GM19099 (cell line): Measurements from ENCODE around the gene MRPL14.

Experiments
- POLR2A ChIP-seq: IDR thresholded peaks from 3 replicates; pipeline ENCODE4 v1.6.1; 2011; ENCODE audit warnings: low read depth; ENCODE audit not compliant: insufficient read length; ENCODE audit errors: extremely low read depth

MRPL14 gene

GRCh38 chr6:44156494-44157151, 29.4 kb upstream of the MRPL14 start:
- no peak for TF ChIP-seq POLR2A

- TF ChIP-seq POLR2A: no peak
These were observed 26.8 kb upstream of the MRPL14 start for GRCh38 chr6:44154067-44154466.

GRCh38 chr6:44152533-44152932, 25.3 kb upstream of the MRPL14 start:
- TF ChIP-seq POLR2A: no peak

- TF ChIP-seq POLR2A: no peak
These were observed 24.8 kb upstream of the MRPL14 start for GRCh38 chr6:44152109-44152461.

GRCh38 chr6:44151348-44152108, 24.3 kb upstream of the MRPL14 start:
- TF ChIP-seq POLR2A: no peak

- no peak for TF ChIP-seq POLR2A
These were observed 23.2 kb upstream of the MRPL14 start for GRCh38 chr6:44150317-44150917.

GRCh38 chr6:44149369-44150012, 22.2 kb upstream of the MRPL14 start:
- no peak for TF ChIP-seq POLR2A

- no peak for TF ChIP-seq POLR2A
These were observed 21.1 kb upstream of the MRPL14 start for GRCh38 chr6:44148306-44148705.

GRCh38 chr6:44147256-44147655, 20.0 kb upstream of the MRPL14 start:
- no peak for TF ChIP-seq POLR2A

- TF ChIP-seq POLR2A: no peak
These were observed 19.4 kb upstream of the MRPL14 start for GRCh38 chr6:44146685-44147084.

GRCh38 chr6:44145839-44146238, 18.6 kb upstream of the MRPL14 start:
- TF ChIP-seq POLR2A: no peak

- no peak for TF ChIP-seq POLR2A
These were observed 16.5 kb upstream of the MRPL14 start for GRCh38 chr6:44143731-44144130.

GRCh38 chr6:44142835-44143234, 15.6 kb upstream of the MRPL14 start:
- TF ChIP-seq POLR2A: no peak

GRCh38 chr6:44139351-44139743, 12.1 kb upstream of the MRPL14 start:
- no peak for TF ChIP-seq POLR2A

- no peak for TF ChIP-seq POLR2A
These were observed 11.6 kb upstream of the MRPL14 start for GRCh38 chr6:44138717-44139350.

- TF ChIP-seq POLR2A: no peak
These were observed 8.6 kb upstream of the MRPL14 start for GRCh38 chr6:44135875-44136274.

- TF ChIP-seq POLR2A: no peak
These were observed 8.0 kb upstream of the MRPL14 start for GRCh38 chr6:44135173-44135758.
